Stimulated activated CD4-positive, alpha-beta T cell treated with anti-CD3 and anti-CD28 coated beads, Interleukin-1b, Interleukin-23, amount 100 ng/mL, for 24 hours (primary cell): ENCODE results near the gene HSD11B1.

ENCODE experiments used
- DNase-seq, 4 experiments: peaks; one replicate each; pipeline ENCODE4 v3.0.0-alpha.2; 2020; ENCODE audit warnings: low read depth in 4 of 4, low spot score in 1 of 4

Gene HSD11B1

DNA sequence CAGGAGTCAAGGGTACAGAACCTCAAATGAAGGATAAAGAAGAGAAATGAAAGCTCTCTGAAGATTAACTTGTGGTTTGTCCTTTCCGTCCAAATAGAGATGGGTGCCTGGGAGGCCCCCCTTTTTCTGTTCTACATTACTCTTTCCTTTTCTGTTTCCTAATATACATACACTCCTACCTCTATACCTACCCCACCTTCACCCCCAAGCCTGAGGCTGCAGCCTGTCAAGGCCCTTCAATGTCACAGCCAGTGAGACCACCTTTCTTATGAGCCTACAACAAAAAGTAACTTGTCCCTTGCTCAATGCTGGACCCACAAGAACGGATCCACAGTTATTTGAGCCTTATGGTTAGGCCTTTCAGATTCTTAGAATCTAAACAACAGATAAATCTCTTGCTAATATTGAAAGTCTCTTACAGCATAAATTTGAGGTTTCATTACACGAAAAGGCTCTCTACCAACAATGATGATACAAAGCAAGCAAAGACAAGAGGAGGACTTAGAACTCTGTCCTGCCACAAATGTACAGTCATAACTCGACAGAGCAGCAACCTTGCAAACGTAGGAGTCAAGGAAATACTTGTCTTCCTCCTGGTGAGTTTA lies 47.1 kb downstream of the HSD11B1 start:
- DNase-seq, result no peak

DNA sequence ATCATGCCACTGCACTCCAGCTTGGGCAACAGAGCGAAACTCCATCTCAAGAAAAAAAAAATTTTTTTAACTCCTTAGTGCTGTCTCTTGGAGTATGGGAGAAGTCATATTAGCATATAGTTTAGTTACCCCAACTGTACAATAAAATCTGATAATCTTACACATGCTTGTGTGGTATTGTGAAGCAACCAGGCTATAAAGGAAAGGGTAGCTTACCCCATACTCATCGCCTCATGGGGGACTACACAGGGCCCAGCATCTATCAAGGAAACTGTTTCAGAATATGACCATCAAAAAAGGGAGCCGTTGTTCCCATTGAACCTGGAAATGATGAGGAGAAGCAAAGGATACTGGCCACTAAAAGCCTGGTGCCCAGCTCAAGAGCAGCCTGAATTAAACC lies 48.2 kb downstream of the HSD11B1 start:
- no peak for DNase-seq

DNA sequence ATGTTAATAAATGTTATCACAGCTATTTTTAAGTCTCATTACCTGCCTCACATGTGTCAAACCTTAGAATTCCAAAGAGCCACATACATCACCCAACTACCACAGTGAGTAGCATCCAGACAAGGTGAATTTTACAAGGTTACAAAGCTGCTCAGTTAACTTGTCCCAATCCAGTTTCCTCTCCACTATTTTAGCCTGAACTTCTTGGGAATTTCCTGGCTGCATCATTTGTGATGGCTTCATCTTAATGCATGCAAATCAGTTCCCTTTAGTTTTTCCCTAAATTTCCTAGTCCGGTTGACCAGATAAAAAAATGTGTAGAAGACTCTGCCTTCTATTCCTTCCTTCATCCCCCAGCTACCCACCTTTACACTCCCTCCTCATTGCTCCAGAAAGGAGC lies 50.6 kb downstream of the HSD11B1 start:
- DNase-seq, result no peak

DNA sequence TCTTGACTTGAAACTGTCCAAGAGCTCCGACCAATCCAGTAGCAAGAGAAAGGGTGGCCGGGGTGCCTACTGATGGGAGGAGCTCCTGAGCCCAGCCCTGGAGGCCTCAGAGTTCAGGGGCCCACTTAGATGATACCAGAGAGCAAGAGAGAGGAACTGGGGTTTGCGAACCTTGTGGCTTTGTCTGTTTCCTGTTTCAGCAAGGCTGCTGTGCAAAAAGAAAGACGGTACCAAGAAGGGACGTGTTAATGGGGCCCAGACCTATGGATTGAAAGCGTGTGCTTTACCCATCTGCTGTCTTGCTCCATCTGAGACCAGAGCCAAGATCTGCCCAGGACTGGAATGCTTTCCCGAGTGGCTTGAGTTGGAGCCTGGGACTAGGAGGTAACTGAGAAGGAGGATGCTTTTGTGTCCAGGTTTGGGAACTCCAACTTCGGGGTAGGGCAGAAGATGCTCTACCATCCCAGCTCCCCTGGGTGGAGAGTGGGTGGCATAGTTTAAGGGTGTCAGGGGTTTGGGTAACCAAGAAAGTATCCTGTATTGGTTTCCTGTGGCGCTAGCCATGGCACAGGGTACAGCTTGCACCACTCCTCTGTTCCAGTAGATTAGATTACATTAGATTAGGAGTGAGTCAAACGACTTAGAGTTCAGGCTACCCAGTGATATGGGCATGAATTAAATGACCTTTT lies 51.4 kb downstream of the HSD11B1 start, which contains the start of gene TRAF3IP3:
Gene TRAF3IP3 (plus strand): TSS at position 128 of the 689 bp plus-strand sequence. CDS start 3,987 bp downstream, outside the sequence.
- DNase-seq, result peak; percentile 35 to 69 (median 51)

DNA sequence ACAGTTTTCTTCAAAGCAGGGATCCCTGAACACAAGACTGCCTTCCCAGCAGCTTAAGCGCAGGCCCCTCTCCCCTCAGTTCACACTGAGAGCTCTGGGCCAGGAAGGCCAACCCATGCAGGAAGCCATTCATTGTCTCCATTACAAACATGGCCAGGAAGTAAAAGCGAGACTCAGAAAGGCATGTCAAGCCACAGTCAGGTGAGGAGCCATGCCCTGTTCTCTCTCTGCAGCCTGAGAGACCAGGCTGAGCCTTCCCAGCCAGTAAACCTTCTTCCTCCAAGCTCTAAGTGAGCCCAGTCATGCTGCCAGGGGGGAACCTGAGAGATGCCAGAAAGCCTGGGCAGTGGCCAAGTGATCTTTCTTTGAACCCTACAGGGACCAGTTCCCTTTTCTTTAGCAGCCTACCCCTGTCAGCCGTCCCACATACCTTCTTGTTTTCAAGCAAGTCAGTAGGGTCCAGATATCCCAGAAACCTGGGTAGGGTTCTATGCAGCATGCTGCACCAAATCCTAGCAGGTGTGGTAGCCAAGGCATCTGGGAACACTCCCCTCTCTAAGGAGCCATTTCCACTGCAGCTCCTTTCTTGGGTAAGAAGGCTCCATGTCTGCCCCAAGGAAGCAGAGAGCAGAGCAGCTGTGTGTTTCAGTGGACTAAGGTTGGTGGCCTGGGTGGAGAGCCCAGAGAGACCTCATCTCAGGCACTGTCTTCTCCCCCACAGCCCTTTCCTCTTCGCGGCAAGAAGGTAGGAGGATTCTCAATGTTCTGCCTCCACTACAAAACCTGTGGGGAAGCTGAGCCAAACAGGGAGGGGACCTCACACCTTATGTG lies 52.2 kb downstream of the HSD11B1 start:
- DNase-seq, result peak in 1 of 4 experiments; percentile 23

DNA sequence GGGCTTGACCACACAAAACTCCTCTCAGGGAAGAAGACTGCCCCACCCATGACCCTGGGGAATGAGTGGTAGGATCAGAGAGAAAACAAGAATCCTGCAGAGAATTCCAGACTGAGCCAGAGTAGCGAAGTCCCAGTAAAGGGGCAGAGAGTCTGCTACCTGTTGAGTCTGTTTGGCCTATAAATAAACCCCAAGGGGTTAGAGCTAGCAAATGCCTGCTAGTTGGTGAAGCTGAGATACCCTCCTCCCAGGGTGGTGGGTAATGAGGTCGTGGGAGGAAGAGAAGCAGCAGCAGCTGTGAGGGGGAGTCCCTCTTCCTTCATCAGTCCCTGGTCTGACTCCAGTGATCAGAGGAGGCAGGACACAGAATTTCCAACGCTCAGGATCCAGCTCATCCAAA lies 53.8 kb downstream of the HSD11B1 start:
- DNase-seq, result no peak

DNA sequence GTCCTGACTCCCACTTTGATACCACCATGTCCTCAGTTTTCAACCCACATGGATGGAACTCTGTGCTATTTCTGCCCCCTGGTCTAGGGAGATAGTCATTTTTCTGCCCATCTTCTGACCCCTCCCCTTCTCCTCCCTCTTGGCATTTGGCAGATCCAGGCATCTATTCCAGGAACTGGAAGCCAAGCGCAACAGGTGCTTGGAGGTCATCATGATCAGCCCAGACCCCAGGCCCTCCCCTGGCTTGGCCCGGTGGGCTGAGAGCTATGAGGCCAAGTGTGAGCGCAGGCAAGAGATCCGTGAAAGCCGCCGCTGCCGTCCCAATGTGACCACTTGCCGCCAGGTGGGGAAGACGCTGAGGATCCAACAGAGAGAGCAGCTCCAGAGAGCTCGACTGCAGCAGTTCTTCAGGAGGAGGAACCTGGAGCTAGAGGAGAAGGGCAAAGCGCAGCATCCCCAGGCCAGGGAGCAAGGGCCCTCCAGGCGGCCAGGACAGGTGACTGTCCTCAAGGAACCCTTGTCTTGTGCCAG lies 55.2 kb downstream of the HSD11B1 start:
- DNase-seq, result no peak

DNA sequence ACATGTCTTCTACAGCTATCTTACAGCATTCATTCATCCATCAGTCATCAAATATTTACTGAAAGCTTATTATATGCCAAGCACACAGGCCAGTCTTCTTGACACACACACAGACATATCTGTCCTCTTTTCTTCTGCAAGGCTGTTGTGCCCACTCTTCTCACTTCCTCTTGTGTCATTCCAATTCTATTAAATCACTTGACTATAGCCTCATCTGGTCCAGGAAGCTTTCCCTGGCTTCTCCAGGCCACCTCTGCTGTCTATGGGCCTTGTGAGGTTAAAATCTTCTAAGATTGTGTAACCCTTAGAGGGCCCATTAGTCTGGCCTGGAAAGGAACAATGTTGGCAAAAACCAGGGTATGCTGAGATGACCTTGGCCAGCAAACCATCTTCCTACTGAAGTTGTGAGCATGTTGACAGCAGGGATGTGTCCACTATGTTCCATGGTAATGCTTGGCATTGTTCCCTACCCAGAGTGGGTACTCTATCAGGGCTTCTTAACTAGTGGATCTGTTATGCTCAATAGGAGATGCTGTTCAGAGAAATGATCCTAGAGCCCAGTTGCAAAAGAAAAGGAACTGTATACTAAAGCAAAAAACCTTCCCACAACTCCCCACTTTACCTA lies 56.5 kb downstream of the HSD11B1 start:
- DNase-seq, result no peak

DNA sequence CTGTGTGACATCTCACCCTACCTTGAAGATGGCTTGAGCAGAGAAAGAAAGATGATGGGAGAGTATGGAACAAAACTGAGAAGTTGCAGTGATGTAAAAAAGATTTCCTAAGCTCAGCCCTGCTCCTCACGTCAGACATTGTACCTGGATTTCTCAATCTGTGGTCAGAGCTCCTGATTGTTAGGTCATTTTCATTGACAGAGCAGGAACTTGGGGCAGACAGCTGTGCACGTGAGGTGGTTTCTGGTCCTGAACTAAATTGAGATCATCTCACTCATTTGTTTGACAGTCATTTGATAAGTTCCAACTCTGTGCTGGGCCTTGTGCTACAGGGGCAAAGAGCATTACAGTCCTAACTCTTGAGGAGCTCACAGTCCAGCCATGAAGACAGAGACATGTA lies 61.4 kb downstream of the HSD11B1 start:
- DNase-seq, result no peak

DNA sequence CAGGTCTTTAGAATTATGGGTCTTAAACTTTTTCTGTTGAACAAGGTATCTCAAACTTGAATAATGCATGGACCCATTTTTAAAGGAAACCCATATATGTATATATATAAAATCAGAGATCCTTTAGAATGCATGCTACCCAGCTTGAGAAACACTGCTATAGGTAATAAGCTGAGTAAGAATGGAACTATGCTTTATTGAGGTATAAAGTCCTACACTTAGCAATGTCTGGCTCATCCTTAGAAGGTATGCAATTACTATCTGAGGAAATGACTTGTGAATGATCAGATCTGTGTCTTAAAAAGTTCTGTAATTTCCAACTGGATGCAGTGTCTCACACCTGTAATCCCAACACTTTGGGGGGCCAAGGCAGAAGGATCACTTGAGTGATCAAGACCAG lies 62.5 kb downstream of the HSD11B1 start:
- DNase-seq, result no peak

DNA sequence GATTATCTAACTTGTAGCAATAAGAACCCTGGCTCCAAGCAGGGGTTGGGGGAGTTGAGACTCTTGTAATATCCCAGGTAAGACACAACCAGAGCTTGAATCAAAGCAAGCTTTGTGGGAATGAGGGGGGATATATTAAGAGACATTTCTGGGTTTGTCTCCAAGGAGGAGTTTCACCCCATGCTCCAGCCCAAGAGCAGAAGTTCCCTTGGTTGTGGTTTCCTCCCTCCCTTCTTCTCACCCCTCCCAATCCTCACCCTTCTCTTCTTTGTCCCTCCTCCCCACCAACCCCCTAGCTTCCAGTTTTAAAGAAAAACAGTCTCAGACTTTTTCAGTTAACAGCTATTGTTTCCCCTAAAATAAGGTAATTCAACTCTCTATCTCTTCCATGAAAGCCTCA lies 63.1 kb downstream of the HSD11B1 start:
- DNase-seq, result no peak

DNA sequence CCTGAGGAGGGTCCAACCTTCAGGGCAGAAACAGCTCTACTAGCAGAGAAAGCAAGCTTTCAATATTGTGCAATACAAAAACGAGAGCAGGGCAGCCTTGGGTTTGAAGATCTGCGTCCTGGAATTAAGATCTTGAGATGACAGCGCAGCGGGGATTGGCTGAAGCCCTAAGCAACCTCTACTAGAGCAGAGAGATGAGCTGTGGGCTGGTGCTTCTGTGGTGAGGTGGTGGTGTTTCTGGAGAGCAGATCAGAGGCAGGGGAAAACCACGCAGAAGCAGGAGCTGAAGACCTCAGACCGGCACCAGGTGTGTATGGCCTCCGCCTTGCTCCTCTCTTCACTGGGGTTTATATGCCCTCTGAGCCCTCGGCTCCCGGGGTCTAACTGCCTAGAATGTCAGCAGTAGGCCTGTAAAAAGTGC lies 63.7 kb downstream of the HSD11B1 start:
- DNase-seq, result peak; percentile 29 to 80 (median 55)

DNA sequence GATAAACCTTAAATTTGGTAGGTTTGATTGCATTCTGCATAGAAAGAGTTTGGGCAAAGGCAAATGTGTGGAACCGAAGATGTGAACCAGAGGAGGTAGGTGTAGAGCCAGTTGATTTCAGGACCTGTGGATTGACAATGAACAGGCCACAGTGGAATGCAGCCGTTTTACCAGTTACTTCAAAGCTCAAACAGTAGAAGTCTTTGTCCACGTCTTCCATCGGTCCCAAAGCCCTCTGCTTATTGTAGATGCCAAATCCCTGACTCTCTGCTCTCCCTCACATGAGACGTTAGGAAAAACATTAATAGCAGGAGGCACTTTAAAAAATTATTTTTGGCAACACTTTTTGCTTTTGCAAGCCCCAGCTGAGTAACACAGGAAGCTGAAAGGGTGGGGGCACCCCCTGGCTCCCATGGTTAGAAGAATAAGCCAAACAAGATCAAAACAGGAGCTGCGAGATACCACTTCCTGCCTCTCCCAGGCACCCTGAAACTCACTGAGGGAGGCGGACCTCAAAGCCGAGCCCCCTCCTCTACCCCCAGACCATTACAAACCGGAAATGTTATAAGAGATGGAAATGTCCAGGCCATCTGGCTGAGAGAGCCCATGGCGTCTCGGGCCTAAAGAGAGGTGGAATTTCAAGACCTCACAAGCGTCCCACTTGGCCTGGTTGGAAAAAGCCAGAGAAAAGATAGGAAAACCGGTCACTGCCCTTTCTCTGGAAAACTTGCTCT lies 64.7 kb downstream of the HSD11B1 start:
- DNase-seq, result peak in 3 of 4 experiments; percentile 37 to 71 (median 63)

DNA sequence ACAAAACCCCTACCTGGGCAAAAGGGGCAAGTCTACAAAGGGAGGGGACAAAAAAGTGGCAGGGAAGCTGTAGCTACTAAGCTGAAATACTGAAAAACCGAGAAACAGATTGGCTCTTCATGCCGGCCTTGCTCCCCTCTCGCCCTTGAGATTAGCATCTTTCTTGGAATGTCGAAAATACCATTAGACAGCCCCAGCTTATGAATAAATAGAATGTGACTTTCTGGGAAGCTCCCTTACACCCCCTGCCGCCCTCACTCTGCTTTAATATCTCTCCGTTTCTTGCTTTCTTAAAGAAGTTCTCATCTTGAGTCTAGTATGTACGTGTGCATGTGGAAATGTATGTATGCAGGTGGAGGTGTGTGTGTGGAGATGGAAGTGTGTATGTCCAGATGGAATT lies 65.3 kb downstream of the HSD11B1 start:
- DNase-seq, result no peak

DNA sequence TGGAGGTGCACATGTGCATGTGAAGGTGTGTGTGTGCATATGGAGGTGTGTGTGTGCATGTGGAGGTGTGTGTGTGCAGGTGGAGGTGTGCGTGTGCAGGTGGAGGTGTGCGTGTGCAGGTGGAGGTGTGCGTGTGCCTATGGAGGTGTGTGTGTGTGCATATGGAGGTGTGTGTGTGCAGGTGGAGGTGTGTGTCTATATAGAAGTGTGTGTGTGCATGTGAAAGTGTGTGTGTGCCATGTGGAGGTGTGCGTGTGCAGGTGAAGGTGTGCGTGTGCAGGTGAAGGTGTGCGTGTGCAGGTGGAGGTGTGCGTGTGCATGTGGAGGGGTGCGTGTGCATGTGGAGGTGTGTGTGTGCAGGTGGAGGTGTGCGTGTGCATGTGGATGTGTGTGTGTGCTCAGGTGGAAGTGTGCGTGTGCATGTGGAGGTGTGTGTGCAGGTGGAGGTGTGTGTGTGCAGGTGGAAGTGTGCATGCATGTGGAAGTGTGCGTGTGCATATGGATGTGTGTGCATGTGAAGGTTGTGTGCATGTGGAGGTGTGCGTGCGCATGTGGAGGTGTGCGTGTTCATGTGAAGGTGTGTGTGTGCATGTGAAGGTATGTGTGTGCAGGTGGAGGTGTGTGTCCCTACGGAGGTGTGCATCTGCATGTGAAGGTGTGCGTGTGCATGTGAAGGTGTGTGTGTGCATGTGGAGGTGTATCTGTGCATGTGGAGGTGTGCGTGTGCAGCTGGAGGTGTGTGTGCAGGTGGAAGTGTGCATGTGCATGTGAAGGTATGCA lies 66.2 kb downstream of the HSD11B1 start:
- DNase-seq, result no peak

DNA sequence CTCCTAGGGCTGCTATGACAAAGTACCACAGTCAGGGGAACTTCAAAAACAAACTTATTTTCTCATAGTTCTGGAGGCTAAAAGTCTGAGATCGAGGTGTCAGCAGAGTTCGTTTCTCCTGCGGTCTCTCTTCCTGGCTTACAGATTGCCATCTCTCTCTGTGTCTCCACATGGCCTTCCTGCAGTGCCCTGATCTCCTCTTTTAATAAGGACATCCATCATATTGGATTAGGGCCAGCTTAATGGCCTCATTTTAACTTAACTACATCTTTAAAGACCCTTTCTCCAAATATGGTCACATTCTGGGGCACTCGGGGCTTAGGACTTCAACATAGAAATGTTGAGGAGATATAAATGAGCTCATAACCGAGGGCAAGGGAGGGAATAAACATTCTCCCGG lies 67.5 kb downstream of the HSD11B1 start:
- DNase-seq, result no peak

DNA sequence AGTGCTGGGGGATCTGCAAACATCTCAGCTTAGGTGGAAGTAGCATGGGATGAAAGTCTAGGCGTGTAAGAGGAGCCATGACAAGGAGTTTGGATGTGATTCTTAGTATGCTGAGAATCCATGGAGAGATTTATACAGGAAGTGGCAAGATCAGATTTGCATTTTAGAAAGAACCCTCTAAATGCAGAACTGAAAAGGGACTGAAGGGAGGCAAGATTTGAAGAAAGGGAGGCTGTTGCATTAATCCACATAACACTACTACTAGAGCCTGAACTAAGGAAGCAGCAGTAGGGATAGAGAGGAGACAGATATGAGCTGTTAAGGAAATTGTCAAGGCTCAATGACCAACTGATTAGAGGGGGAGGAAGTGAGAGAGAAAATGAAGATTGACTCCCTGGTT lies 69.9 kb downstream of the HSD11B1 start:
- DNase-seq, result no peak

DNA sequence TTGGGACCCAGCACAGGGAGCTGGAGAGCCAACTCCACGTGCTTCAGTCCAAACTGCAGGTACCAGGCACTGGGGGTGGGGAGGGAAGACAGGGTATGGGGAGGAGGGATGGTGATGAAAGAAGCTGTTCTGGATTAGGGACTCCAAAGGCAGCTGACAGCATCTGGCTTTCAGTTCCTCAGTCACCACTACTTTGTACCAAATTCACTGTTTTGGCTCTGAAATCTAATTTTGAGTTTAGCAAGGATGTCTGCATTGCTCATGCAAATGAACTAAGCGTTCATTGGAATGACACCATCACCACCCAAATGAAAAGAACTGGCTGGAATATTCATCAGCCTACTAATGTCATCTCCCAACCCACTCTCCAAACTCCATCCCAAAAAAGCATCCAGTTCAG lies 71.0 kb downstream of the HSD11B1 start:
- no peak for DNase-seq

DNA sequence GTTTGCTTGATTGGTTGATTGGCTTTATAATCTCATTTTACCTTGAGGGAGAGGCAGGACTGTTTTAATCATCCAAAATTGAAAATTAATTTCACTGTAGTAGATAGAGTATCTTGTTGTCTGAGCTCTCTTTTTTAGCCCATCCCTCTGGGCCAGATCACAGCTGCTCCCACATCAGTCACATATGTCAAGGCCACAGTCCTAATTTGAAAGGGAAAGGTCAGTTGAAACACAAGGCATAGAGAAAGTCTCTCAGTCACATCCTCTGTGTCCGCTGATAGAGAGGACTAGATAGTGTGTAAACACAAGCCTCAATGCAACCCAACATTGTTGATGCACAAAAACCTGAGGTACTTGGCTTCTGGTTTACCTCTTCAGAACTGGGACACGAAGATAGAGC lies 72.9 kb downstream of the HSD11B1 start:
- no peak for DNase-seq

DNA sequence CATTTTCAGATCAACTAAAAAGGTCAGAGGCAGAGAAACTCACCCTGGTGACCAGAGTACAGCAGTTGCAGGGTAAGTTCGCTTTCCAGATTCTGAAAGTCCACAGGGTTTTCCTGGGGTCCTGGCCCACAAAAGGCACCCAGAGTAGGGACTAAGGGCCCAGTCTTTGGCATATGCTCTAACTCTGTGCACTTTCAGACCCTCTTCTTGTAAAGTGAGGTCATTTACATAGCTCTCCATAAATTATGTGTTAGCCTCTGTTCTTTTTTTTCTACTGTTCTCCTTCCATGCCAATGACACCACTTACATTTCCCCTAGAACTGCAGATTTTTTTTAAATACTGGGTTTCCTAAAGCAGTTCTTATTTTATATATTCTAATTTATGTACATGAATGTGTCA lies 73.5 kb downstream of the HSD11B1 start:
- DNase-seq, result no peak
